VCaP (cell line): ENCODE measurements around the gene NRXN3.
A peak's percentile ranks its signal among the peaks of the same experiment; 100 is the strongest.

Experiments used
- H3K27ac ChIP-seq: fragments of 450-650 bp; 2 replicates; pipeline ENCODE4 v1.5.1; 2017
- CTCF ChIP-seq: fragments of 450-650 bp; conservative IDR thresholded peaks from 2 replicates; pipeline ENCODE4 v1.5.1; 2017; ENCODE audit warnings: mild to moderate bottlenecking, moderate library complexity

The NRXN3 gene

GRCh38 chr14:79861111-79861510 lies 1690.9 kb downstream of the NRXN3 start:
- no peak overlapping the region for H3K27ac ChIP-seq
- TF ChIP-seq CTCF: no peak

- H3K27ac ChIP-seq: no peak overlapping the region
- TF ChIP-seq CTCF: no peak
Observed at GRCh38 chr14:79862045-79862444, 1691.9 kb downstream of the NRXN3 start.

GRCh38 chr14:79871136-79871535 lies 1701.0 kb downstream of the NRXN3 start:
- no peak for TF ChIP-seq CTCF

GRCh38 chr14:79878229-79878628 lies 1708.1 kb downstream of the NRXN3 start:
- H3K27ac ChIP-seq: no peak overlapping the region
- TF ChIP-seq CTCF: no peak

More at GRCh38 chr14:79871136-79871535, 1701.0 kb downstream of the NRXN3 start:
- H3K27ac ChIP-seq: peak overlapping the region; percentile 68

- H3K27ac ChIP-seq: no peak overlapping the region
- TF ChIP-seq CTCF: no peak
Observed at GRCh38 chr14:79878785-79879184, 1708.6 kb downstream of the NRXN3 start.

GRCh38 chr14:79881299-79881698 lies 1711.1 kb downstream of the NRXN3 start:
- TF ChIP-seq CTCF: no peak
- H3K27ac ChIP-seq: no peak overlapping the region

- no peak for TF ChIP-seq CTCF
- no peak overlapping the region for H3K27ac ChIP-seq
Observed at GRCh38 chr14:79890527-79890926, 1720.4 kb downstream of the NRXN3 start.

GRCh38 chr14:79896009-79896408 lies 1725.8 kb downstream of the NRXN3 start:
- H3K27ac ChIP-seq: no peak overlapping the region
- no peak for TF ChIP-seq CTCF
